HEK293 (cell line): ENCODE measurements around the gene PRAC2.

Source experiments
- EGR2 ChIP-seq: fragments of 450-650 bp; formaldehyde crosslinking; IDR thresholded peaks from 2 replicates; pipeline ENCODE4 v1.5.1; 2016; ENCODE audit warnings: low read depth, missing biosample characterization, missing genetic modification characterization
- FEZF1 ChIP-seq: fragments of 450-650 bp; formaldehyde crosslinking; IDR thresholded peaks from 2 replicates; pipeline ENCODE4 v1.5.1; 2016; ENCODE audit warnings: missing biosample characterization, missing genetic modification characterization
- HOXC10 ChIP-seq: sonication (generic); formaldehyde crosslinking; IDR thresholded peaks from 2 replicates; pipeline ENCODE4 v1.8.1; 2023; ENCODE audit warnings: mild to moderate bottlenecking, missing genetic modification reagents
- MZF1 ChIP-seq: fragments of 450-650 bp; formaldehyde crosslinking; IDR thresholded peaks from 2 replicates; pipeline ENCODE4 v1.5.1; 2017; ENCODE audit warnings: missing biosample characterization, missing genetic modification characterization, borderline replicate concordance
- OSR2 ChIP-seq: fragments of 450-650 bp; formaldehyde crosslinking; IDR thresholded peaks from 2 replicates; pipeline ENCODE4 v1.5.1; 2016; ENCODE audit warnings: missing biosample characterization, missing genetic modification characterization
- SALL2 ChIP-seq: fragments of 450-650 bp; formaldehyde crosslinking; IDR thresholded peaks from 2 replicates; pipeline ENCODE4 v1.5.0; 2017; ENCODE audit warnings: missing biosample characterization, mild to moderate bottlenecking, missing genetic modification characterization, borderline replicate concordance
- SCRT1 ChIP-seq: fragments of 450-650 bp; formaldehyde crosslinking; IDR thresholded peaks from 2 replicates; pipeline ENCODE4 v1.5.1; 2016; ENCODE audit warnings: missing biosample characterization, missing genetic modification characterization, borderline replicate concordance
- SETDB1 ChIP-seq: IDR thresholded peaks from one replicate; pipeline ENCODE4 v1.6.1; 2017; ENCODE audit warnings: mild to moderate bottlenecking, low read length, moderate library complexity, mixed read lengths; ENCODE audit not compliant: insufficient read length
- ZBTB48 ChIP-seq: fragments of 450-650 bp; formaldehyde crosslinking; IDR thresholded peaks from 2 replicates; pipeline ENCODE4 v1.5.1; 2016; ENCODE audit warnings: missing biosample characterization, missing genetic modification characterization
- ZIC2 ChIP-seq: fragments of 450-650 bp; formaldehyde crosslinking; IDR thresholded peaks from 2 replicates; pipeline ENCODE4 v1.5.1; 2016; ENCODE audit warnings: missing biosample characterization, missing genetic modification characterization
- ZNF10 ChIP-seq: fragments of 450-650 bp; formaldehyde crosslinking; IDR thresholded peaks from 2 replicates; pipeline ENCODE4 v1.5.1; 2017; ENCODE audit warnings: missing biosample characterization, missing genetic modification characterization
- ZNF140 ChIP-seq: fragments of 450-650 bp; formaldehyde crosslinking; IDR thresholded peaks from 2 replicates; pipeline ENCODE4 v1.5.1; 2016; ENCODE audit warnings: missing biosample characterization, missing genetic modification characterization
- ZNF19 ChIP-seq: fragments of 450-650 bp; formaldehyde crosslinking; IDR thresholded peaks from 2 replicates; pipeline ENCODE4; 2016; ENCODE audit warnings: missing biosample characterization, missing genetic modification characterization, low read depth
- ZNF324 ChIP-seq: fragments of 450-650 bp; formaldehyde crosslinking; IDR thresholded peaks from 2 replicates; pipeline ENCODE4 v1.5.1; 2016; ENCODE audit warnings: missing biosample characterization, missing genetic modification characterization
- ZNF391 ChIP-seq: fragments of 450-650 bp; formaldehyde crosslinking; IDR thresholded peaks from 2 replicates; pipeline ENCODE4 v1.5.1; 2016; ENCODE audit warnings: low read depth, missing biosample characterization, missing genetic modification characterization, borderline replicate concordance
- ZNF48 ChIP-seq: fragments of 450-650 bp; formaldehyde crosslinking; IDR thresholded peaks from 2 replicates; pipeline ENCODE4 v1.5.1; 2016; ENCODE audit warnings: missing biosample characterization, missing genetic modification characterization
- ZNF521 ChIP-seq: fragments of 450-650 bp; formaldehyde crosslinking; IDR thresholded peaks from 2 replicates; pipeline ENCODE4 v1.5.1; 2017; ENCODE audit warnings: missing biosample characterization, mild to moderate bottlenecking, missing genetic modification characterization
- ZNF530 ChIP-seq: fragments of 450-650 bp; formaldehyde crosslinking; IDR thresholded peaks from 2 replicates; pipeline ENCODE4 v1.5.1; 2016; ENCODE audit warnings: low read depth, missing biosample characterization, missing genetic modification characterization
- ZNF624 ChIP-seq: fragments of 450-650 bp; formaldehyde crosslinking; IDR thresholded peaks from 2 replicates; pipeline ENCODE4 v1.5.1; 2017; ENCODE audit warnings: missing biosample characterization, missing genetic modification characterization
- ZNF626 ChIP-seq: fragments of 450-650 bp; sonication (Bioruptor Pico); formaldehyde crosslinking; IDR thresholded peaks from 2 replicates; pipeline ENCODE4 v1.5.1; 2018; ENCODE audit warnings: missing biosample characterization, missing genetic modification characterization, inconsistent platforms
- ZNF664 ChIP-seq: fragments of 450-650 bp; formaldehyde crosslinking; IDR thresholded peaks from 2 replicates; pipeline ENCODE4 v1.5.1; 2016; ENCODE audit warnings: missing biosample characterization, missing genetic modification characterization
- ZNF707 ChIP-seq: fragments of 450-650 bp; formaldehyde crosslinking; IDR thresholded peaks from 2 replicates; pipeline ENCODE4 v1.5.1; 2016; ENCODE audit warnings: missing biosample characterization, missing genetic modification characterization
- ZNF792 ChIP-seq: fragments of 450-650 bp; formaldehyde crosslinking; IDR thresholded peaks from 2 replicates; pipeline ENCODE4 v1.5.1; 2016; ENCODE audit warnings: missing biosample characterization, missing genetic modification characterization
- ZSCAN16 ChIP-seq: fragments of 450-650 bp; formaldehyde crosslinking; IDR thresholded peaks from 2 replicates; pipeline ENCODE4 v1.5.1; 2016; ENCODE audit warnings: missing biosample characterization, missing genetic modification characterization
- ZSCAN30 ChIP-seq: fragments of 450-650 bp; IDR thresholded peaks from 2 replicates; pipeline ENCODE4 v1.5.1; 2018; ENCODE audit warnings: missing biosample characterization, mild to moderate bottlenecking, missing genetic modification characterization, moderate library complexity
- TF ChIP-seq, protein P1 (sequence below): fragments of 450-650 bp; formaldehyde crosslinking; IDR thresholded peaks from 2 replicates; pipeline ENCODE4 v1.5.1; 2016; ENCODE audit warnings: missing biosample characterization, missing genetic modification characterization, borderline replicate concordance
- TF ChIP-seq, protein P2 (sequence below): fragments of 450-650 bp; formaldehyde crosslinking; IDR thresholded peaks from 2 replicates; pipeline ENCODE4 v1.5.1; 2016; ENCODE audit warnings: missing biosample characterization, missing genetic modification characterization, borderline replicate concordance
- TF ChIP-seq, protein P3 (sequence below): fragments of 450-650 bp; formaldehyde crosslinking; IDR thresholded peaks from 2 replicates; pipeline ENCODE4 v1.5.1; 2016; ENCODE audit warnings: missing biosample characterization, missing genetic modification characterization, low read depth
- TF ChIP-seq, protein P4 (sequence below): fragments of 450-650 bp; formaldehyde crosslinking; IDR thresholded peaks from 2 replicates; pipeline ENCODE4 v1.5.1; 2017; ENCODE audit warnings: missing biosample characterization, missing genetic modification characterization

The PRAC2 gene

DNA sequence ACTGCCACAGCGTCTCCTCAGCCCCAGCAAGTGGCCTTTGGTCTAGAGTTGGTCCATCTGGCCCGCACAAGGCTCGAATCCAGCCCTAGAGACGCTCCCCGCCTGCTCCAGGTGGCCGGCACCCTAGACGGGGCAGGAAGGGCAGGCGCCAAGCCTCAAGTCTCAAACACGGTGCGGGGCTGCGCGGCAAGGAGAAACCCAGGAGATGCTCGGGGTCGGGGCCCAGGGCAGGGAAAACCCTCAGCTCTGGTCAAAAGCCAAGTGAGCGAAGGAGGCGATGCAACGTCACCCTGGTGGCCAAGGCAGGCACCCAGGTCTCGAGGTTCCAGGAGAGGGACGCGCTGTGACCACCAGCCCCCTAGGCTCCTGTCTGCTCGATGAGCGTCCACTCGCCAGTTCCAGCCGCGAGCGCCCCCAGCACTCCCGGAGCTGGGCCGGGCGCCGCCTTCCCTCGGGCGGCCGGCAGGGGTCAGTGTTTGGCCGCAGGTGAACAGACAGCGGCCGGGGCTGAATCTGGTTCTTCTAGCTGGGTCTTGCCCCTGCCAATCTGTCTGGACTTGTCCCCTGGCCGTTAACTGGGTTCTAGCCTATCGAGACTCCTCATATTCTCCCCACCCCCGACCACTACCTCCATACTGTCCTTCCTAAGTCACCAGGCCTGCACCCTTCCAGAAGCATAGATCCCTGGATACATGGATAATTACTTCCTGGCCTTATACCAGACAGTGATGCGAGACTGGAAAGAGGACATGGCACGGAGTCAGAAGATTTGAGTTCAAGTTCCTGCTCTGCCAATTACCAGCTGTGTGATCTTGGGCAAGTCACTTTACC is 44.6 kb upstream of the PRAC2 start (continued):
- TF ChIP-seq, protein P1, sequence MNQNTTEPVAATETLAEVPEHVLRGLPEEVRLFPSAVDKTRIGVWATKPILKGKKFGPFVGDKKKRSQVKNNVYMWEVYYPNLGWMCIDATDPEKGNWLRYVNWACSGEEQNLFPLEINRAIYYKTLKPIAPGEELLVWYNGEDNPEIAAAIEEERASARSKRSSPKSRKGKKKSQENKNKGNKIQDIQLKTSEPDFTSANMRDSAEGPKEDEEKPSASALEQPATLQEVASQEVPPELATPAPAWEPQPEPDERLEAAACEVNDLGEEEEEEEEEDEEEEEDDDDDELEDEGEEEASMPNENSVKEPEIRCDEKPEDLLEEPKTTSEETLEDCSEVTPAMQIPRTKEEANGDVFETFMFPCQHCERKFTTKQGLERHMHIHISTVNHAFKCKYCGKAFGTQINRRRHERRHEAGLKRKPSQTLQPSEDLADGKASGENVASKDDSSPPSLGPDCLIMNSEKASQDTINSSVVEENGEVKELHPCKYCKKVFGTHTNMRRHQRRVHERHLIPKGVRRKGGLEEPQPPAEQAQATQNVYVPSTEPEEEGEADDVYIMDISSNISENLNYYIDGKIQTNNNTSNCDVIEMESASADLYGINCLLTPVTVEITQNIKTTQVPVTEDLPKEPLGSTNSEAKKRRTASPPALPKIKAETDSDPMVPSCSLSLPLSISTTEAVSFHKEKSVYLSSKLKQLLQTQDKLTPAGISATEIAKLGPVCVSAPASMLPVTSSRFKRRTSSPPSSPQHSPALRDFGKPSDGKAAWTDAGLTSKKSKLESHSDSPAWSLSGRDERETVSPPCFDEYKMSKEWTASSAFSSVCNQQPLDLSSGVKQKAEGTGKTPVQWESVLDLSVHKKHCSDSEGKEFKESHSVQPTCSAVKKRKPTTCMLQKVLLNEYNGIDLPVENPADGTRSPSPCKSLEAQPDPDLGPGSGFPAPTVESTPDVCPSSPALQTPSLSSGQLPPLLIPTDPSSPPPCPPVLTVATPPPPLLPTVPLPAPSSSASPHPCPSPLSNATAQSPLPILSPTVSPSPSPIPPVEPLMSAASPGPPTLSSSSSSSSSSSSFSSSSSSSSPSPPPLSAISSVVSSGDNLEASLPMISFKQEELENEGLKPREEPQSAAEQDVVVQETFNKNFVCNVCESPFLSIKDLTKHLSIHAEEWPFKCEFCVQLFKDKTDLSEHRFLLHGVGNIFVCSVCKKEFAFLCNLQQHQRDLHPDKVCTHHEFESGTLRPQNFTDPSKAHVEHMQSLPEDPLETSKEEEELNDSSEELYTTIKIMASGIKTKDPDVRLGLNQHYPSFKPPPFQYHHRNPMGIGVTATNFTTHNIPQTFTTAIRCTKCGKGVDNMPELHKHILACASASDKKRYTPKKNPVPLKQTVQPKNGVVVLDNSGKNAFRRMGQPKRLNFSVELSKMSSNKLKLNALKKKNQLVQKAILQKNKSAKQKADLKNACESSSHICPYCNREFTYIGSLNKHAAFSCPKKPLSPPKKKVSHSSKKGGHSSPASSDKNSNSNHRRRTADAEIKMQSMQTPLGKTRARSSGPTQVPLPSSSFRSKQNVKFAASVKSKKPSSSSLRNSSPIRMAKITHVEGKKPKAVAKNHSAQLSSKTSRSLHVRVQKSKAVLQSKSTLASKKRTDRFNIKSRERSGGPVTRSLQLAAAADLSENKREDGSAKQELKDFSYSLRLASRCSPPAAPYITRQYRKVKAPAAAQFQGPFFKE (tag by site-specific recombination): no peak
- TF ChIP-seq SALL2 (tag by site-specific recombination): no peak
- TF ChIP-seq, protein P2, sequence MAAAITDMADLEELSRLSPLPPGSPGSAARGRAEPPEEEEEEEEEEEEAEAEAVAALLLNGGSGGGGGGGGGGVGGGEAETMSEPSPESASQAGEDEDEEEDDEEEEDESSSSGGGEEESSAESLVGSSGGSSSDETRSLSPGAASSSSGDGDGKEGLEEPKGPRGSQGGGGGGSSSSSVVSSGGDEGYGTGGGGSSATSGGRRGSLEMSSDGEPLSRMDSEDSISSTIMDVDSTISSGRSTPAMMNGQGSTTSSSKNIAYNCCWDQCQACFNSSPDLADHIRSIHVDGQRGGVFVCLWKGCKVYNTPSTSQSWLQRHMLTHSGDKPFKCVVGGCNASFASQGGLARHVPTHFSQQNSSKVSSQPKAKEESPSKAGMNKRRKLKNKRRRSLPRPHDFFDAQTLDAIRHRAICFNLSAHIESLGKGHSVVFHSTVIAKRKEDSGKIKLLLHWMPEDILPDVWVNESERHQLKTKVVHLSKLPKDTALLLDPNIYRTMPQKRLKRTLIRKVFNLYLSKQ: no peak
- no peak for TF ChIP-seq ZNF707 (tag by site-specific recombination)
- no peak for TF ChIP-seq MZF1
- TF ChIP-seq ZNF792: no peak
- no peak for TF ChIP-seq ZIC2
- TF ChIP-seq ZNF521 (tag by site-specific recombination): no peak
- TF ChIP-seq ZNF530 (tag by site-specific recombination): no peak
- no peak for TF ChIP-seq ZNF19
- TF ChIP-seq ZNF48: no peak
- TF ChIP-seq SCRT1 (tag by site-specific recombination): no peak
- TF ChIP-seq ZNF626 (tag by site-specific recombination): no peak
- no peak for TF ChIP-seq FEZF1 (tag by site-specific recombination)
- TF ChIP-seq, protein P3, sequence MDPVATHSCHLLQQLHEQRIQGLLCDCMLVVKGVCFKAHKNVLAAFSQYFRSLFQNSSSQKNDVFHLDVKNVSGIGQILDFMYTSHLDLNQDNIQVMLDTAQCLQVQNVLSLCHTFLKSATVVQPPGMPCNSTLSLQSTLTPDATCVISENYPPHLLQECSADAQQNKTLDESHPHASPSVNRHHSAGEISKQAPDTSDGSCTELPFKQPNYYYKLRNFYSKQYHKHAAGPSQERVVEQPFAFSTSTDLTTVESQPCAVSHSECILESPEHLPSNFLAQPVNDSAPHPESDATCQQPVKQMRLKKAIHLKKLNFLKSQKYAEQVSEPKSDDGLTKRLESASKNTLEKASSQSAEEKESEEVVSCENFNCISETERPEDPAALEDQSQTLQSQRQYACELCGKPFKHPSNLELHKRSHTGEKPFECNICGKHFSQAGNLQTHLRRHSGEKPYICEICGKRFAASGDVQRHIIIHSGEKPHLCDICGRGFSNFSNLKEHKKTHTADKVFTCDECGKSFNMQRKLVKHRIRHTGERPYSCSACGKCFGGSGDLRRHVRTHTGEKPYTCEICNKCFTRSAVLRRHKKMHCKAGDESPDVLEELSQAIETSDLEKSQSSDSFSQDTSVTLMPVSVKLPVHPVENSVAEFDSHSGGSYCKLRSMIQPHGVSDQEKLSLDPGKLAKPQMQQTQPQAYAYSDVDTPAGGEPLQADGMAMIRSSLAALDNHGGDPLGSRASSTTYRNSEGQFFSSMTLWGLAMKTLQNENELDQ (tag by site-specific recombination): no peak
- no peak for TF ChIP-seq ZNF664 (tag by site-specific recombination)
- TF ChIP-seq SETDB1: no peak
- TF ChIP-seq EGR2 (tag by site-specific recombination): no peak
- TF ChIP-seq OSR2: no peak
- no peak for TF ChIP-seq ZSCAN16 (tag by site-specific recombination)
- no peak for TF ChIP-seq ZNF624
- TF ChIP-seq, protein P4, sequence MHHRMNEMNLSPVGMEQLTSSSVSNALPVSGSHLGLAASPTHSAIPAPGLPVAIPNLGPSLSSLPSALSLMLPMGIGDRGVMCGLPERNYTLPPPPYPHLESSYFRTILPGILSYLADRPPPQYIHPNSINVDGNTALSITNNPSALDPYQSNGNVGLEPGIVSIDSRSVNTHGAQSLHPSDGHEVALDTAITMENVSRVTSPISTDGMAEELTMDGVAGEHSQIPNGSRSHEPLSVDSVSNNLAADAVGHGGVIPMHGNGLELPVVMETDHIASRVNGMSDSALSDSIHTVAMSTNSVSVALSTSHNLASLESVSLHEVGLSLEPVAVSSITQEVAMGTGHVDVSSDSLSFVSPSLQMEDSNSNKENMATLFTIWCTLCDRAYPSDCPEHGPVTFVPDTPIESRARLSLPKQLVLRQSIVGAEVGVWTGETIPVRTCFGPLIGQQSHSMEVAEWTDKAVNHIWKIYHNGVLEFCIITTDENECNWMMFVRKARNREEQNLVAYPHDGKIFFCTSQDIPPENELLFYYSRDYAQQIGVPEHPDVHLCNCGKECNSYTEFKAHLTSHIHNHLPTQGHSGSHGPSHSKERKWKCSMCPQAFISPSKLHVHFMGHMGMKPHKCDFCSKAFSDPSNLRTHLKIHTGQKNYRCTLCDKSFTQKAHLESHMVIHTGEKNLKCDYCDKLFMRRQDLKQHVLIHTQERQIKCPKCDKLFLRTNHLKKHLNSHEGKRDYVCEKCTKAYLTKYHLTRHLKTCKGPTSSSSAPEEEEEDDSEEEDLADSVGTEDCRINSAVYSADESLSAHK: no peak
- TF ChIP-seq ZNF391: no peak
- TF ChIP-seq ZNF140 (tag by site-specific recombination): no peak
- no peak for TF ChIP-seq HOXC10
- peak; percentile 83; the same call in 1 of the 2 replicates for TF ChIP-seq ZSCAN30 (tag by site-specific recombination)
- no peak for TF ChIP-seq ZNF10 (tag by site-specific recombination)
- TF ChIP-seq ZNF324: no peak
- TF ChIP-seq ZBTB48 (tag by site-specific recombination): peak; percentile 37; the same call in 1 of the 2 replicates
